SU-DHL-6 (cell line): ENCODE results near the gene BUD13.

Experiments used
- H2AFZ ChIP-seq: fragments of 200-600 bp; sonication (generic); 2 replicates; pipeline ENCODE4 v1.6.1; 2014; ENCODE audit warnings: low read depth, mild to moderate bottlenecking, moderate library complexity, mixed read lengths, antibody characterized with exemption, low read length; ENCODE audit not compliant: severe bottlenecking
- H3F3A ChIP-seq: fragments of 200-600 bp; shearing (Covaris generic); 2 replicates; pipeline ENCODE4 v1.6.0; 2016; ENCODE audit warnings: antibody characterized with exemption, mild to moderate bottlenecking; ENCODE audit not compliant: insufficient read depth
- H3K27ac ChIP-seq: fragments of 200-600 bp; sonication (generic); 2 replicates; pipeline ENCODE4 v1.5.1; 2016; ENCODE audit warnings: low read depth, mild to moderate bottlenecking, low read length, moderate library complexity, mixed read lengths
- H3K27me3 ChIP-seq: fragments of 200-600 bp; sonication (generic), shearing (Covaris generic); 2 replicates; pipeline ENCODE4 v1.6.0; 2014; ENCODE audit warnings: mild to moderate bottlenecking, low read length
- H3K36me3 ChIP-seq: fragments of 200-600 bp; sonication (generic); 2 replicates; pipeline ENCODE4 v1.6.1; 2014; ENCODE audit warnings: mild to moderate bottlenecking, low read length, mixed read lengths
- H3K4me2 ChIP-seq: fragments of 300-600, 200-600 bp; shearing (Covaris generic), sonication (generic); 2 replicates; pipeline ENCODE4 v1.6.0; 2014; ENCODE audit warnings: low read length, low read depth, mild to moderate bottlenecking; ENCODE audit not compliant: poor library complexity, severe bottlenecking
- H3K4me3 ChIP-seq: fragments of 200-600 bp; sonication (generic); 2 replicates; pipeline ENCODE4 v1.5.1; 2014; ENCODE audit warnings: antibody characterized with exemption, low read length, mild to moderate bottlenecking, mixed read lengths; ENCODE audit not compliant: insufficient read depth, poor library complexity, severe bottlenecking
- H3K79me2 ChIP-seq: fragments of 200-600 bp; sonication (generic); 2 replicates; pipeline ENCODE4 v1.6.1; 2014; ENCODE audit warnings: mild to moderate bottlenecking, low read length, moderate library complexity; ENCODE audit not compliant: insufficient read depth
- H3K9ac ChIP-seq: fragments of 200-600 bp; sonication (generic); 2 replicates; pipeline ENCODE4 v1.7.0; 2014; ENCODE audit warnings: mild to moderate bottlenecking, low read length
- H3K9me2 ChIP-seq: fragments of 200-600 bp; sonication (generic); replicated peaks from 2 replicates; pipeline ENCODE4 v1.6.1; 2014; ENCODE audit warnings: low read length; ENCODE audit not compliant: insufficient read depth
- H3K9me3 ChIP-seq: fragments of 200-600 bp; sonication (generic); 2 replicates; pipeline ENCODE4 v1.6.1; 2014; ENCODE audit warnings: low read length, mixed read lengths; ENCODE audit not compliant: insufficient read depth
- H4K20me1 ChIP-seq: fragments of 200-600 bp; sonication (generic); 2 replicates; pipeline ENCODE4 v1.6.1; 2014; ENCODE audit warnings: low read depth, mild to moderate bottlenecking, antibody characterized with exemption, low read length, moderate library complexity, mixed read lengths
- CTCF ChIP-seq: fragments of 200-600 bp; sonication (generic); IDR thresholded peaks from one replicate; pipeline ENCODE4 v1.5.1; 2017; ENCODE audit warnings: antibody characterized with exemption, mild to moderate bottlenecking, low read length, moderate library complexity; ENCODE audit not compliant: insufficient read depth, poor library complexity, severe bottlenecking
- EZH2phosphoT487 ChIP-seq: fragments of 200-600 bp; sonication (generic), shearing (Covaris generic); conservative IDR thresholded peaks from 2 replicates; pipeline ENCODE4 v1.6.1; 2018; ENCODE audit warnings: mild to moderate bottlenecking, antibody characterized with exemption, low read length, moderate library complexity, mixed read lengths

BUD13 gene

GRCh38 chr11:116731821-116732220, 41.0 kb downstream of the BUD13 start:
- Histone ChIP-seq H3K9me2 (no peaks in the 10 kb centered on the region), H4K20me1 (no peaks in the 10 kb centered on the region), H3K4me2 (no peak overlapping the region), H3K79me2 (no peaks in the 10 kb centered on the region), H3K36me3 (no peaks in the 10 kb centered on the region), H3K4me3 (no peak overlapping the region), H3F3A (no peaks in the 10 kb centered on the region), H2AFZ (no peak overlapping the region), H3K9ac (no peak overlapping the region), H3K9me3 (no peaks in the 10 kb centered on the region), H3K27me3 (no peaks in the 10 kb centered on the region), H3K27ac (no peak overlapping the region)
- TF ChIP-seq EZH2phosphoT487 (no peak), CTCF (no peak)

GRCh38 chr11:116731097-116731761, 41.6 kb downstream of the BUD13 start:
- H4K20me1 ChIP-seq: no peaks in the 10 kb centered on the region
- H3K9ac ChIP-seq: no peak overlapping the region
- no peaks in the 10 kb centered on the region for H3K27me3 ChIP-seq
- no peak overlapping the region for H3K27ac ChIP-seq
- no peaks in the 10 kb centered on the region for H3F3A ChIP-seq
- H2AFZ ChIP-seq: no peak overlapping the region
- no peaks in the 10 kb centered on the region for H3K9me3 ChIP-seq
- no peaks in the 10 kb centered on the region for H3K36me3 ChIP-seq
- H3K4me2 ChIP-seq: no peak overlapping the region
- TF ChIP-seq EZH2phosphoT487 (no peak), CTCF (no peak)
- no peaks in the 10 kb centered on the region for H3K9me2 ChIP-seq
- H3K79me2 ChIP-seq: no peaks in the 10 kb centered on the region
- H3K4me3 ChIP-seq: no peak overlapping the region

GRCh38 chr11:116730601-116731000, 42.2 kb downstream of the BUD13 start:
- Histone ChIP-seq H2AFZ (no peak overlapping the region), H4K20me1 (no peaks in the 10 kb centered on the region), H3K4me2 (no peak overlapping the region), H3K27me3 (no peaks in the 10 kb centered on the region), H3K4me3 (no peak overlapping the region), H3K27ac (no peak overlapping the region), H3K9me2 (no peaks in the 10 kb centered on the region), H3K9ac (no peak overlapping the region), H3K36me3 (no peaks in the 10 kb centered on the region), H3K79me2 (no peaks in the 10 kb centered on the region), H3K9me3 (no peaks in the 10 kb centered on the region), H3F3A (no peaks in the 10 kb centered on the region)
- TF ChIP-seq EZH2phosphoT487 (no peak), CTCF (no peak)
